ENCODE results near the gene TAF4B.
"Not testable (repeated sequence)": the region's sequence is repeated elsewhere in the genome, so short reads cannot be mapped to it uniquely, and the experiment has no call there.

Gene TAF4B

GRCh38 chr18:26378701-26379100 lies 152.5 kb downstream of the TAF4B start:
- in situ Hi-C loops (cut with MboI; ENCODE audit: low sequenced_read_pairs): no loop called here

GRCh38 chr18:26381555-26381954 lies 155.3 kb downstream of the TAF4B start:
- in situ Hi-C loops (cut with MboI; ENCODE audit: low sequenced_read_pairs): not testable (repeated sequence)

- in situ Hi-C loops (cut with MboI; ENCODE audit: low sequenced_read_pairs): no loop called here
Measured at GRCh38 chr18:26383454-26384270, 157.4 kb downstream of the TAF4B start.

- in situ Hi-C loops (cut with MboI; ENCODE audit: low sequenced_read_pairs): no loop called here
Measured at GRCh38 chr18:26386002-26386401, 159.8 kb downstream of the TAF4B start.

GRCh38 chr18:26386441-26386840 lies 160.2 kb downstream of the TAF4B start:
- in situ Hi-C loops (cut with MboI; ENCODE audit: low sequenced_read_pairs): no loop called here

GRCh38 chr18:26394047-26394654 lies 167.9 kb downstream of the TAF4B start:
- in situ Hi-C loops (cut with MboI; ENCODE audit: low sequenced_read_pairs): no loop called here

- in situ Hi-C loops (cut with MboI; ENCODE audit: low sequenced_read_pairs): no loop called here
Measured at GRCh38 chr18:26397019-26397418, 170.8 kb downstream of the TAF4B start.

- in situ Hi-C loops (cut with MboI; ENCODE audit: low sequenced_read_pairs): no loop called here
Measured at GRCh38 chr18:26403491-26403890, 177.2 kb downstream of the TAF4B start.

GRCh38 chr18:26405190-26405801 lies 179.1 kb downstream of the TAF4B start:
- in situ Hi-C loops (cut with MboI; ENCODE audit: low sequenced_read_pairs): no loop called here

- in situ Hi-C loops (cut with MboI; ENCODE audit: low sequenced_read_pairs): no loop called here
Measured at GRCh38 chr18:26406324-26406723, 180.1 kb downstream of the TAF4B start.

GRCh38 chr18:26406854-26407517 lies 180.7 kb downstream of the TAF4B start:
- in situ Hi-C loops (cut with MboI; ENCODE audit: low sequenced_read_pairs): no loop called here

- in situ Hi-C loops (cut with MboI; ENCODE audit: low sequenced_read_pairs): no loop called here
Measured at GRCh38 chr18:26407736-26408601, 181.7 kb downstream of the TAF4B start.

- in situ Hi-C loops (cut with MboI; ENCODE audit: low sequenced_read_pairs): no loop called here
Measured at GRCh38 chr18:26409091-26409490, 182.8 kb downstream of the TAF4B start.

- in situ Hi-C loops (cut with MboI; ENCODE audit: low sequenced_read_pairs): no loop called here
Measured at GRCh38 chr18:26414901-26415440, 188.7 kb downstream of the TAF4B start.

GRCh38 chr18:26415631-26416030 lies 189.4 kb downstream of the TAF4B start:
- in situ Hi-C loops (cut with MboI; ENCODE audit: low sequenced_read_pairs): no loop called here

GRCh38 chr18:26416652-26417150 lies 190.5 kb downstream of the TAF4B start:
- in situ Hi-C loops (cut with MboI; ENCODE audit: low sequenced_read_pairs): no loop called here

- in situ Hi-C loops (cut with MboI; ENCODE audit: low sequenced_read_pairs): no loop called here
Measured at GRCh38 chr18:26417190-26417589, 190.9 kb downstream of the TAF4B start.

GRCh38 chr18:26418225-26418624 lies 192.0 kb downstream of the TAF4B start:
- in situ Hi-C loops (cut with MboI; ENCODE audit: low sequenced_read_pairs): no loop called here

- in situ Hi-C loops (cut with MboI; ENCODE audit: low sequenced_read_pairs): no loop called here
Measured at GRCh38 chr18:26419746-26420145, 193.5 kb downstream of the TAF4B start.

- in situ Hi-C loops (cut with MboI; ENCODE audit: low sequenced_read_pairs): no loop called here
Measured at GRCh38 chr18:26421503-26421902, 195.3 kb downstream of the TAF4B start.

All from hTERT RPE-1 (cell line).